IgD-negative memory B cell (primary cell): Measurements from ENCODE around the gene NXPH2. TPM values are rescaled to one million over a fixed set of nuclear protein-coding genes. Genes with fewer than 3 reads are reported as not detected.

Experiments
- H3K27ac Mint-ChIP-seq, 3 donors: one replicate each; pipeline ENCODE4 v1.8.0; 2020 to 2022; ENCODE audit warnings: mild to moderate bottlenecking in 3 of 3, mixed read lengths in 3 of 3, moderate library complexity in 1 of 3
- H3K27me3 Mint-ChIP-seq: one replicate; pipeline ENCODE4 v1.8.0; 2021; ENCODE audit warnings: mixed read lengths
- H3K36me3 Mint-ChIP-seq: one replicate; pipeline ENCODE4 v1.8.0; 2020; ENCODE audit warnings: mild to moderate bottlenecking, mixed read lengths
- H3K4me1 Mint-ChIP-seq, 3 donors: one replicate each; pipeline ENCODE4 v1.8.0; 2020 to 2022; ENCODE audit warnings: mixed read lengths in 3 of 3, mild to moderate bottlenecking in 1 of 3
- H3K4me3 Mint-ChIP-seq, 4 donors: one replicate each; pipeline ENCODE4 v1.8.0; 2020 to 2022; ENCODE audit warnings: mild to moderate bottlenecking in 4 of 4, mixed read lengths in 4 of 4, moderate library complexity in 3 of 4
- H3K9me3 Mint-ChIP-seq, 3 donors: one replicate each; pipeline ENCODE4 v1.8.0; 2020 to 2021; ENCODE audit warnings: mixed read lengths in 3 of 3, mild to moderate bottlenecking in 1 of 3
- polyA plus RNA-seq: library from polyadenylated mRNA; unstranded; fragments of 300-500 nt; fragmentation: Illumina TruSeq; gene quantifications from one replicate; pipeline ENCODE4 v1.2.3, GENCODE V29; 2021

The NXPH2 gene
- polyA plus RNA-seq, 1 donor from 2014 or later, result not detected

DNA sequence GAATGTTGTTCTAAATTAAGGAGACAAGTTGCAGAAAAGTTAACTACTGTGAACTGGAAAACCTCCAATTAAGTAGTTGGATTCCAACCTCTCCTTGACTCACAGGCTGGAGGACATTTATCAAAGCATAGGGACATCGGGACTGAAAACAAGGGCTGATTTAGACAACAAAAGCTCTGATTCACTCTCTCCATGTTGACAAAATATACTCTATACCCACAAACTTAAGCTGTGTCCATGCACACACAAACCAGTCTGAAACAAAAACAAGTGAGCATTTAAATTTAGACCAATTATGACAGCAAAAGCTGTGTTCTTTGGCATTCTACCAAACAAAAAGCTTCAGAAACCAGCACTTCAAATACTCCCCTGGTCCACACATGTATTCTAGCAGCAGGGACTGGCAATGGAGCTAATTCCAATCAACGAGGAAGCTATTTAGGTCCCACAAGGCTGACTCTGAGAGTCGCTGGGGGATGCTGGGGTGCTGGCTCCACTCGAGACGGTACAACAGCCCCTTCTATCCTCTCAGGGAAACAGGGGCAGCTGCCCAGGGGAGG lies 71.4 kb downstream of the NXPH2 start:
- no peaks in the 10 kb centered on the region for H3K36me3 Mint-ChIP-seq

DNA sequence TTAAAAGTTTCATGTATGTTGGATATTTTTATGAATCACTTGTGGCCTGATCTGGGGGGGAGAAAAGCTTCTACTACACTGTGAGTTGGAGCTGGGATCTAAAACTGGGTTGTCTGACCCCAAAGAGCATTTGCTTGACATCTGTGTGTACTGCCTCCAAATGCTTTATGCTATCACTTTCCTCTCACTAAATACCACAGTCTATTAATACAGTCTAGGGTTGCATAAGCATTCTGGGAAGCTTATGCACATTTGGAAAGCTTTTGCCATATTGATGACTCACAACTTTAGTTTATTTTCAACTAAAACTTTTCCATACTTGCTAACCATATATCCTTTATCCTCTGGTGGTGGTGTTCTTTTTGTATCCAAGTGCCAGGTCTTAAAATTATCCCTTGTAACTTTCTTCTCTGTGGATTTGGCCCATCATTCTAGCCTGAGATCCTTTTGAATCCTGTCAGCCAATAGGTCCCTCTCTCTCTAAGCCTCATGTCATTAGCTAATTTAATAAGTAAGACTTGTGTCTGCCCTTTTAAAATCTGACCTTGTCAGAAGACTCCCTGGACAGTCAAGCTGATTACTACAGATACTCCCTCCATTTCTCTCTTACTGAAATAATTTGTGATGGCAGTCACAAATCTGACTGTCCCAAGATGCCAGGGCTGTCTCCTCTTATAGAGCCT lies 72.7 kb downstream of the NXPH2 start:
- Mint-ChIP-seq H3K9me3 (peaks cover 0 to 3% (median 0%) of the 10 kb centered on the region in 3 donors), H3K4me1 (no peaks in the 10 kb centered on the region), H3K27me3 (peaks cover 10% of the 10 kb centered on the region), H3K4me3 (no peak overlapping the region), H3K36me3 (no peaks in the 10 kb centered on the region), H3K27ac (no peak overlapping the region)

More for the DNA sequence above, 71.4 kb downstream of the NXPH2 start:
- Mint-ChIP-seq H3K4me3 (no peak overlapping the region), H3K27ac (no peak overlapping the region), H3K4me1 (no peaks in the 10 kb centered on the region), H3K27me3 (peaks cover 11% of the 10 kb centered on the region), H3K9me3 (peaks cover 0 to 3% (median 0%) of the 10 kb centered on the region in 3 donors)

DNA sequence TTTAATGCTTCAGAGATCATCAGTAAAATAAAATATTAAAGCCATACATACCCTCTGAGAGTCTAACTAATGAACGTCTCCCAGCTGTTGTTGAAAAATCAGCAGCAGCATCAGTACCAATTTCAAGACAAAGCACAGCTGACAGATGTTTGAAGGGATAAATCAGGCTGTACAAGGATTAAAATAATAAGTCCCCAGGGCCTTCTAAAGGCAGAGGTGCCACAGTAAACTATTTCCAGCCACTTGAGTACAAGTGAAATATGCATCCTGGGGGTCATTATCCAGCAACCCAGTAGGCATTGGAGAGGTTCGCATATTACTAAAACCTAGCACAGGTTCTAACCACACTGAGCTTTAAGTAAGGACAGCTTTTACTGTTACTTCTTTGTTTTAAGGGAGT lies 76.9 kb downstream of the NXPH2 start:
- Mint-ChIP-seq H3K9me3 (no peaks in the 10 kb centered on the region), H3K27ac (no peak overlapping the region), H3K4me1 (no peaks in the 10 kb centered on the region), H3K27me3 (peaks cover 1% of the 10 kb centered on the region), H3K36me3 (peaks cover 1% of the 10 kb centered on the region), H3K4me3 (no peak overlapping the region)

DNA sequence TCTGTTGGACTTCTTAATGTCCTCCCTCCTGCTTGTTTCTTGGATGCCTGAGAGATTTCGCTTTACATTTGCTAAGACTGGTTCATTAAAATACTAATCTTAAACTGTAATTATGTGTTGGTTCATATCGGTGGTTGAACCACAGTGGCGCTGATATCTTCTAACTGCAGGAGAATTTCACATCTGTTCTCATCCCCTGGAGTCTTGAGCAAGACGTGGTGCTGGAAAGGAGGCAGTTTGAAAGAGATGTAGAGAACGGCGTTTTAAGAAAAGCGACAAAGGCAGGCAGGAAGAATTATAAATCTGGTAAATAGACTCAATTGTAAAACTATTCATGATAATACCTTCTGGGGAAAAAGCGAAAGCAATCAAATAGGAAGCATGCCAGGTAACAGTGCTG lies 79.5 kb downstream of the NXPH2 start:
- no peaks in the 10 kb centered on the region for H3K4me1 Mint-ChIP-seq
- H3K36me3 Mint-ChIP-seq, result peaks cover 1% of the 10 kb centered on the region
- no peak overlapping the region for H3K4me3 Mint-ChIP-seq
- H3K27ac Mint-ChIP-seq, result no peak overlapping the region
- H3K9me3 Mint-ChIP-seq, result no peaks in the 10 kb centered on the region
- no peaks in the 10 kb centered on the region for H3K27me3 Mint-ChIP-seq

DNA sequence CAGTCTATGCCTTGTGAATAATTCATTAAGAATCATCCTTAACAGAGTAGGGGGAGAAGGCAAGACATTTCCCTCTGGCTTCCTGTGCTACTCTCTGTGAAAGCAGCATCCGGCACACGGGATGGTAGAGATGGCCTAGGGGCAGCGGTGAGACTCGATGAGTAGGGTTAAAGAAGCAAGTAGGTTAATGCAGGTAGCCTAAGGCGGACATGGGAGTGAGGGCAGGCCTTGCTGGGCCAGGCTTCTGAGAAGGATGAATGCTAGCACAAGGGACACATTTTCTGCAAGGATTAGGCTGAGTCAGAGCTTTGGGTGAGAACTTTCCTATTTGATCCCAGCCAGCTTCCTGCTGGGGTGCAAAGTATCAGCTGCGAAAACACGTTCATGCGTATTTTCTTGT lies 80.8 kb downstream of the NXPH2 start:
- Mint-ChIP-seq H3K4me1 (no peaks in the 10 kb centered on the region), H3K27me3 (no peaks in the 10 kb centered on the region)

DNA sequence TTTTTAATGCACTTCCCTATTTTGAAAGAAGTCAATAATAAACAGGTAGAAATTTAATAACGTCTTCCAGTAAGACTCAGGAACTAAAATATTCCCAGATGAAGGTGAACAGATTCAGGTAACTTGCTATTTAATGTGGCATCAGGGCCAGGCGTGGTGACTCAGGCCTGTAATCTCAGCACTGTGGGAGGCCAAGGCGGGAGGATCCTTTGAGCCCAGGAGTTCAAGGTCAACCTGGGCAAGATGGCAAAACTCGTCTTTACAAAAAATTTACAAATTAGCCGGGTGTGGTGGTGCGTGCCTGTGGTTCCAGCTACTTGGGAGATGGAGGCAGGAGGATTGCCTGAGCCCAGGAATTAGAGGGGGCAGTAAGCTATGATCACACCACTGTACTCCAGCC lies 81.8 kb downstream of the NXPH2 start:
- H3K4me3 Mint-ChIP-seq, result no peak overlapping the region
- H3K36me3 Mint-ChIP-seq, result peaks cover 1% of the 10 kb centered on the region
- H3K9me3 Mint-ChIP-seq, result no peaks in the 10 kb centered on the region

More for the DNA sequence above, 80.8 kb downstream of the NXPH2 start:
- Mint-ChIP-seq H3K9me3 (no peaks in the 10 kb centered on the region), H3K27ac (no peak overlapping the region), H3K36me3 (peaks cover 1% of the 10 kb centered on the region), H3K4me3 (no peak overlapping the region)

DNA sequence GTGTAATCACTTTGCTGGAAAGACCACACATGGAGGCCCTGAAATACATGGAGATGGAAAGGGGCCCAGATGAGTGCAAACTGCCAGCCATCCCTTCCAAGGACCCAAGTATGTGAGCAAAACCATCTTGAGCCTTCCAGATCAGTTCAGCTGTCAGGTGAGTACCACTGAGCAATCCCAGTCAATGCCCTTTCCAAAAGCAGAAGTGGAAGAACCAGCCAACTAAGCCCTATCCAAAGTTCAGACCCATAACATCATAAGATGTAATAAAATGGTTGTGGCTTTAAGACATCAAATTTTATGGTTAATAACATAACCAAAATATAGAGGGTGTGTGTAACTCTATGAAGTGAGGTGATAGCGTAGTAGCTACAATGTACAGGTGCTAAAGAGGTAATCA lies 88.5 kb downstream of the NXPH2 start:
- Mint-ChIP-seq H3K9me3 (peaks cover 0 to 3% (median 2%) of the 10 kb centered on the region in 3 donors), H3K36me3 (peaks cover 1% of the 10 kb centered on the region), H3K27me3 (peaks cover 3% of the 10 kb centered on the region)

More for the DNA sequence above, 81.8 kb downstream of the NXPH2 start:
- H3K27me3 Mint-ChIP-seq, result peaks cover 3% of the 10 kb centered on the region
- H3K27ac Mint-ChIP-seq, result no peak overlapping the region
- H3K4me1 Mint-ChIP-seq, result no peaks in the 10 kb centered on the region

DNA sequence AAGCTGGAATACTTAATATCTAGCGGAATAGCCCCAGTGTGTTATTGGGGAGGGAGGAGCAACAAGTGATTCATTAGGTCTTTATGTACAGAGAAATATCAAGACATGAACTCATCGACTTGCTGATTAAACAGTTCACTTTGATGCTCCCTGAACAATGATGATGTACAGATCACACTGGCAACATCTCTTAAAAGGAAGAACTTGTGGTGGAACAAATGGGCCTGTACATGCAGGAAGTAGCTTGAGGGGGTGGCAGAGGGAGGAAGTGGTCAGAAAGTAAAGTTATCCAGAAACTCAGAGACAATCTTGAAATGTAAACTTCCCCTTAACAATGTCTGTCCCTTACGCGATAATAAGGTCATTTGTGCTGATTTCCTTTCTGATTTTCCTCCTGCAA lies 90.5 kb downstream of the NXPH2 start:
- Mint-ChIP-seq H3K4me3 (no peak overlapping the region), H3K4me1 (peaks cover 2 to 11% (median 4%) of the 10 kb centered on the region in 3 donors), H3K27me3 (peaks cover 5% of the 10 kb centered on the region), H3K36me3 (peaks cover 1% of the 10 kb centered on the region), H3K9me3 (peaks cover 0 to 3% (median 2%) of the 10 kb centered on the region in 3 donors), H3K27ac (no peak overlapping the region)

More for the DNA sequence above, 88.5 kb downstream of the NXPH2 start:
- H3K27ac Mint-ChIP-seq, result no peak overlapping the region
- H3K4me3 Mint-ChIP-seq, result no peak overlapping the region
- peaks cover 2 to 11% (median 4%) of the 10 kb centered on the region in 3 donors for H3K4me1 Mint-ChIP-seq

DNA sequence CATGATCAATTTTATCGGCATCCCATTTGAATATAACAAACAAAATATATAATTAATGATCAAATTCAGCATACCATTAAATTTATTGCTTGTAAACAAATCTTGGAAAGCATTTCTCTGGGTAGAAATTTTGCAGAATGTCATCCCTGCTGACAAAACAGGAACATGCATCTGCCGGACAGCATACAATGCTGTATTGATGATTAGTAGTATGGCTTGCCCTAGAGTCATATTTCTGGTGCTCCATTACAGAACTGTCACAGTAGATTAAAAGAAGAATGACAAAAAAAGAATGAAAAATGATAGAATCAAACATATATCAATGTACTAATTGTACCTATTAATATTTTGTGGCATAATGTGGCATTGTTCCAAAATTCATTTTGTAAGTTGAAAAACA lies 98.0 kb downstream of the NXPH2 start:
- Mint-ChIP-seq H3K9me3 (no peaks in the 10 kb centered on the region), H3K27ac (no peak overlapping the region), H3K4me3 (no peak overlapping the region), H3K27me3 (peaks cover 6% of the 10 kb centered on the region), H3K4me1 (no peaks in the 10 kb centered on the region), H3K36me3 (no peaks in the 10 kb centered on the region)

DNA sequence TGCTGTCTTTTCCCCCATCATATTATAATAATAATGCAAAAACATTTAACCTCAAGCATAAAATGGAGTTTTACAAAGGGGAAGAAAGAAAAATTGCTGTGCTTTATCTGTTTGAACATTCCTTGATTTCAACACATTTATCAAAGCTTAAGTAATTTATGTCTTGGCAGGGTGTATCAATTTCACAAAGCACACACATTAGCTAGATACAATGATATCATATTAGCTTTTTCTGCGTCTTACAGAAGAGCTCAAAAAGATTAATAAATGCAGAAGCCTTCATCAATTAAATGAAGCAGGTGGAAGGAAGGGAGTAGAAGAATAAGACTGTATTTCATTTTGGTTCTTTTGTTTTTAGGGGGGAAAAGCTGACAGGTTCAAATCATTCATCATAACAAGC lies 103.0 kb downstream of the NXPH2 start:
- Mint-ChIP-seq H3K4me1 (no peaks in the 10 kb centered on the region), H3K4me3 (no peak overlapping the region), H3K36me3 (no peaks in the 10 kb centered on the region), H3K27ac (no peak overlapping the region), H3K9me3 (no peaks in the 10 kb centered on the region), H3K27me3 (peaks cover 5% of the 10 kb centered on the region)

DNA sequence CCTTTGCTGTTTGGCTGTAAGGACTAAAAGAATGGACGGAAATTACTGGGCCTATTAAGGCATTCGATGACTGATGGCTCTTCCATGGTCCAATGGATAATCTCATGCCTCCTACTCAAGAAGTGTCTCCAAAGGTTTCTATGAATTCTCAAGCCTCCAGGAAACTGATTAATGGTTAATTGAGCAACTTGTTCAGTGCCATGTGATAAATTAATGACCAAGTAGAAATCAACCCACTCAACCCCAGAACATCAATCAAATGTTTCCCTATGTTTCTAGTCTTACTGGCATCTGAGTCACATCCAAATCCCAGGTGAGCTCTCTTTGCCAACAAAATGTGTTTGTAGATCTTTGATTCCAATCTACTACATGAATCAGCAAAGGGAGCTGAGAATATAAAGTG lies 103.6 kb downstream of the NXPH2 start:
- Mint-ChIP-seq H3K4me3 (no peak overlapping the region), H3K9me3 (no peaks in the 10 kb centered on the region), H3K27me3 (peaks cover 5% of the 10 kb centered on the region), H3K36me3 (no peaks in the 10 kb centered on the region), H3K27ac (no peak overlapping the region), H3K4me1 (no peaks in the 10 kb centered on the region)

DNA sequence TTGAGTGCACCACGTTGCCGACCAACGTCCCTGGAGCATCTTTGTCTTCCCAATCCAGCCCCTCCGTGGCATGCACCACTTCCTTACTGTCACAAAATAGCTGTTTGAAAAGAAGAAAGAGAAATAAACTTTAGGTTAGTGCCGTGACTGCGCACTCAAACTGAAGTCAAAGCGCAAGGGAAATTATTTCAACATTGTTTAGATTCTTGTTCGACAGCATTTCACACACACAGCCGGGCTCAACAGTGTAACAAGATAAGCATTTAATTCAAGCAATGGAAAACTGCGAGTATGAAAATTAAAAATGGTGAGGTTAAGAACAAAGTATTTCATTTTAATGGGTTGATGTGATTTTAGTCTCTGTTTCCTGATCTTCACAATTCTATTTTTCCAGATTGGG lies 108.6 kb downstream of the NXPH2 start:
- no peaks in the 10 kb centered on the region for H3K4me1 Mint-ChIP-seq
- H3K4me3 Mint-ChIP-seq, result no peak overlapping the region
- H3K9me3 Mint-ChIP-seq, result no peaks in the 10 kb centered on the region
- H3K27me3 Mint-ChIP-seq, result peaks cover 2% of the 10 kb centered on the region
- peak overlapping the region in 1 of 3 donors; percentile 62 for H3K27ac Mint-ChIP-seq
- H3K36me3 Mint-ChIP-seq, result no peaks in the 10 kb centered on the region

DNA sequence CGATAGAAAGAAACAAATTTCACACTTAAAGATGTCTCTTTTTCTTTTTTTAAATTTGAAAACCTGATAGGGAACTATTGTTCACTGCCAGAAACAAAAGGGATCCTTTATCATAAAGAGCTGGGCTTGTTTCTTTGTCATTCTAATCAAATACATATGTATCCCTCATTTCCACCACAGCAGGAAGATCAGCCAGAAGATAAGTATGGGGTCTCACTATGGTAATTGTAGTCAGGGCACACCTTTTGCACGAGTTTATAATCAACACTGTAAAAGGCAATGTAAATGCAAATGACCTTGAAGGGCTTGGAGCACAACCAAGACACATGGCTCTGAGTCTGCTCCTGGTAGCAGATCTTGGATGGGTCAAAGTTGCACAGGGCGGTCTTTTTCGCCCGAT lies 109.5 kb downstream of the NXPH2 start:
- Mint-ChIP-seq H3K27me3 (no peaks in the 10 kb centered on the region), H3K4me1 (no peaks in the 10 kb centered on the region), H3K27ac (no peak overlapping the region), H3K36me3 (no peaks in the 10 kb centered on the region), H3K4me3 (no peak overlapping the region), H3K9me3 (no peaks in the 10 kb centered on the region)

DNA sequence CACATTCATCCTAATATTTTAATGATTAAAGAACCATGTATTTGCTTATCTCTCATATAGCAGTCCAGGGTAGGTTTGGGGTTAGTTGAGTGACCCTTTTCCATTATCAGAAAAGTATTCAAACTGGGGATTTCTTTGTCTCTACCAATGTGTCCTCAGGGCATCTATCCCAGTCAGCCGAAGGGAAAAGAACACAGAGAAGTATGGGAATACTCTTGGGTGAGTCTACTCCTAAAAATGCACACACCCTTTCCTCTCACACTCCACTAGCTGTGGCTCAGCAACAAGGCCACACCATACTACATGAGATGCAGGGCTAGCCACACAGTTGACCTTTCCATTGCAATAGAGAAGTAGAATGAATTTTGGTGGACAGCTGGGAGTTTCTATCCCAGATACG lies 114.3 kb downstream of the NXPH2 start:
- no peaks in the 10 kb centered on the region for H3K36me3 Mint-ChIP-seq
- no peaks in the 10 kb centered on the region for H3K4me1 Mint-ChIP-seq
- no peak overlapping the region for H3K27ac Mint-ChIP-seq
- no peaks in the 10 kb centered on the region for H3K27me3 Mint-ChIP-seq
- no peaks in the 10 kb centered on the region for H3K9me3 Mint-ChIP-seq
- H3K4me3 Mint-ChIP-seq, result no peak overlapping the region

DNA sequence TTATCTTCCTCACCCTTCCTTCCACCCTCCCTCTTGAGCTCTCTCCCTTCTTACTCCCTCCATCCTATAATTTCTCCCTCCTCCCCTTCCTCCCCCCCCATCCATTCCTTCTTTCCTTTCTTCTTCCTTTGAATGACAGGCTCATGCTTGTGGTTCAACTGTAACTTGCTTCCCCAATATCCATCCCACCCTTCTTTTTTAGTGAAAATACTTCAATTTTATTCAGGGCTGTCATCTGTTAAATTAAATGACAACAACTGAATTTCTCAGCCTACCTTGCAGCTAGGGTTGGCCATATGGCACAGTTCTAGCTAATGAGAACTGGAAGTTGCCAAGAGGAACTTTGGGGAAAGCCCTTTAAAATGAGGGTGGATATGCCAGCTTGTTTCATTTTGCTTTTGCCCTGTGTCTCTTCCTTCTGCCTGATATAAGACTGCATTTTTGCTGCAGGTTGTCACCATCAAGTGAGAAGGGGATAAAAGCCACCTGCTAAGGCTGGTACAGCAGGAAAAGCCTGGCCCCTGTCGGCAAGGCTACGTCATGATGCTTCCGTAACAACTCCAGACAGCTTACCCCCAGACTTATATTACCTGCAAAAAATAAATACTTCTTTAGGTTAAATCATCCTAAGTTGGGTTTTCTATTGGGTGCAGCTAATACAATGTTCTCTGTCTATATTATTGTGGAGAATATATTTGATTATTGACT lies 121.8 kb downstream of the NXPH2 start:
- no peak overlapping the region for H3K27ac Mint-ChIP-seq
- no peaks in the 10 kb centered on the region for H3K4me1 Mint-ChIP-seq
- peaks cover 2% of the 10 kb centered on the region for H3K27me3 Mint-ChIP-seq
- no peak overlapping the region for H3K4me3 Mint-ChIP-seq
- no peaks in the 10 kb centered on the region for H3K9me3 Mint-ChIP-seq
- H3K36me3 Mint-ChIP-seq, result no peaks in the 10 kb centered on the region

DNA sequence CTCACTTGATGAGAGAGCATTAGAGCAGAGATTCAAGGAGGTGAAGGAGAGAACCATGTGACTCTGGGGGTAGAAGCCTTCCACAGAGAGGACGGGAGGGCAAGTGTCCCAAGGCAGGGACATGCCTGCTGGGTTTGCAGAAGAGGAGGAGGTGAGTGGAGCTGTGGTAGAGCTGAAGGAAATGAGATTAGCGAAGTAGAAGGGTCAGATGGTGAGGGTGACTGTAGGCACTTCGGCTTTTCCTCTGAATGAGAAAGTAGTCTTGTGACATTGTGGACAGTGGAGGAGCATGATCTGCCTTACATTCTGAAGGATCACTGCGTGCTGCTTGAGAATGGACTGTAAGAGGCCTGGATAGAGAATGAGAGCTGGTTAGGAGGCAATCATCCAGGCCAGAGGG lies 126.0 kb downstream of the NXPH2 start:
- no peaks in the 10 kb centered on the region for H3K36me3 Mint-ChIP-seq
- H3K4me3 Mint-ChIP-seq, result no peak overlapping the region
- H3K27ac Mint-ChIP-seq, result no peak overlapping the region
- no peaks in the 10 kb centered on the region for H3K4me1 Mint-ChIP-seq
- no peaks in the 10 kb centered on the region for H3K9me3 Mint-ChIP-seq
- peaks cover 7% of the 10 kb centered on the region for H3K27me3 Mint-ChIP-seq
